DOHH2 (cell line): ENCODE measurements around the gene KIF21B.

ENCODE experiments used
- EZH2phosphoT487 ChIP-seq: fragments of 200-600 bp; sonication (generic); IDR thresholded peaks from 2 replicates; pipeline ENCODE4 v1.6.1; 2017; ENCODE audit warnings: borderline replicate concordance, mild to moderate bottlenecking, antibody characterized with exemption, low read length, moderate library complexity, mixed read lengths
- TF ChIP-seq, protein P1 (sequence below): fragments of 200-600 bp; sonication (generic); IDR thresholded peaks from one replicate; pipeline ENCODE4 v1.5.1; 2014; ENCODE audit warnings: antibody characterized with exemption, mild to moderate bottlenecking, low read depth, low read length; ENCODE audit not compliant: poor library complexity, severe bottlenecking

DNA sequence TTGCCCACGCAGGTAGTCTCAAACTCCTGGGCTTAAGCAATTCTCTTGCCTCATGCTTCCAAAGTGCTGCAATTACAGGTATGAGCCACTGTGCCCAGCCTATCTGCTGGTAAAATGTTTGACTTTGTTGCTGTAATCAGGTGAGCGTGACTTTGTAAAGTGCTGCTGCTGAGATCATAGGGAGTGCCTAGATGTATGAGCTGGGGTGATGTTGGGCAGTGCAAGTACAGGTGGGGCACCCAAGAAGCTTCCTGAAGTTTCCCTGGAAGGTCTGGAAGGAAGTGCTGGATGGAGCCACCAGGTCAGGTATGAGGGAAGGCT is 43.1 kb downstream of the KIF21B start:
- TF ChIP-seq, protein P1, sequence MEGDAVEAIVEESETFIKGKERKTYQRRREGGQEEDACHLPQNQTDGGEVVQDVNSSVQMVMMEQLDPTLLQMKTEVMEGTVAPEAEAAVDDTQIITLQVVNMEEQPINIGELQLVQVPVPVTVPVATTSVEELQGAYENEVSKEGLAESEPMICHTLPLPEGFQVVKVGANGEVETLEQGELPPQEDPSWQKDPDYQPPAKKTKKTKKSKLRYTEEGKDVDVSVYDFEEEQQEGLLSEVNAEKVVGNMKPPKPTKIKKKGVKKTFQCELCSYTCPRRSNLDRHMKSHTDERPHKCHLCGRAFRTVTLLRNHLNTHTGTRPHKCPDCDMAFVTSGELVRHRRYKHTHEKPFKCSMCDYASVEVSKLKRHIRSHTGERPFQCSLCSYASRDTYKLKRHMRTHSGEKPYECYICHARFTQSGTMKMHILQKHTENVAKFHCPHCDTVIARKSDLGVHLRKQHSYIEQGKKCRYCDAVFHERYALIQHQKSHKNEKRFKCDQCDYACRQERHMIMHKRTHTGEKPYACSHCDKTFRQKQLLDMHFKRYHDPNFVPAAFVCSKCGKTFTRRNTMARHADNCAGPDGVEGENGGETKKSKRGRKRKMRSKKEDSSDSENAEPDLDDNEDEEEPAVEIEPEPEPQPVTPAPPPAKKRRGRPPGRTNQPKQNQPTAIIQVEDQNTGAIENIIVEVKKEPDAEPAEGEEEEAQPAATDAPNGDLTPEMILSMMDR, result no peak
- no peak for TF ChIP-seq EZH2phosphoT487
